ENCODE data around the gene CZIB.

DNA sequence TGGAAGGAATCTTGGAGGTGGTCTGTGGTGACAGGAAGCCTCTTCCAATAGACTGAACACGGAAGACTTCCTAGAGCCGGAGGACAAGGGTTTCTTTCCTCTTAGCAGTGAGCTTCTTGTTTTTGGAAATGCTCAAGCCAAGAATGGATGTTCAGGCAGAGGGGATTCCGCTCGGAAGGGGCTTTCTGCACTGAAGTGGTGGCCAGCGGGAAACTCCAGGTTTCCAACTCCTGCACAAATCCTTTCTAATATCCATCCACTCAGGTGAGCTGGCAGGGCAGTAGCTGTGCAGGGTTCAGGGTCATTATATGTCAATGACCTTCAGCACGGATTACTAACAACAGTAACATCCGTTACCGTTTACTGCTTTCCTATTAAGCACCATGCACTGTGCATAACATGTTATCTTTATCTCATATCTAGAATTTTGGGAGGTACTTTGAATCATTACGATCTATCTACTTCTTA lies 24.4 kb downstream of the CZIB start:
- TF ChIP-seq, protein P1, sequence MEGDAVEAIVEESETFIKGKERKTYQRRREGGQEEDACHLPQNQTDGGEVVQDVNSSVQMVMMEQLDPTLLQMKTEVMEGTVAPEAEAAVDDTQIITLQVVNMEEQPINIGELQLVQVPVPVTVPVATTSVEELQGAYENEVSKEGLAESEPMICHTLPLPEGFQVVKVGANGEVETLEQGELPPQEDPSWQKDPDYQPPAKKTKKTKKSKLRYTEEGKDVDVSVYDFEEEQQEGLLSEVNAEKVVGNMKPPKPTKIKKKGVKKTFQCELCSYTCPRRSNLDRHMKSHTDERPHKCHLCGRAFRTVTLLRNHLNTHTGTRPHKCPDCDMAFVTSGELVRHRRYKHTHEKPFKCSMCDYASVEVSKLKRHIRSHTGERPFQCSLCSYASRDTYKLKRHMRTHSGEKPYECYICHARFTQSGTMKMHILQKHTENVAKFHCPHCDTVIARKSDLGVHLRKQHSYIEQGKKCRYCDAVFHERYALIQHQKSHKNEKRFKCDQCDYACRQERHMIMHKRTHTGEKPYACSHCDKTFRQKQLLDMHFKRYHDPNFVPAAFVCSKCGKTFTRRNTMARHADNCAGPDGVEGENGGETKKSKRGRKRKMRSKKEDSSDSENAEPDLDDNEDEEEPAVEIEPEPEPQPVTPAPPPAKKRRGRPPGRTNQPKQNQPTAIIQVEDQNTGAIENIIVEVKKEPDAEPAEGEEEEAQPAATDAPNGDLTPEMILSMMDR (IDR thresholded peaks at IDR 0.05) = no peak
- no peak for TF ChIP-seq POLR2A (IDR thresholded peaks at IDR 0.05; ENCODE audit: low read depth)
- TF ChIP-seq POLR2AphosphoS5 (IDR thresholded peaks at IDR 0.05) = no peak
